Measurements from ENCODE around the gene KRT78.

GRCh38 chr12:52815161-52815560 is 33.6 kb downstream of the KRT78 start:
- TF ChIP-seq CTCF (conservative IDR thresholded peaks at IDR 0.05), result no peak
- TF ChIP-seq ZFX (IDR thresholded peaks at IDR 0.05), result no peak

All from C4-2B (cell line).